NCI-H2107 treated with DMSO at 0.1 percent for 48 hours (cell line): ENCODE results near the gene GPC6.
"Not testable (repeated sequence)": the region's sequence is repeated elsewhere in the genome, so short reads cannot be mapped to it uniquely, and the experiment has no call there.

Experiments used
- DNase-seq: peaks from one replicate; lab custom pipeline; 2025; ENCODE audit not compliant: unreplicated experiment; lab: John Stamatoyannopoulos, UW

Gene GPC6

GRCh38 chr13:94182185-94182761, 955.7 kb downstream of the GPC6 start:
- no peak for DNase-seq

DNA sequence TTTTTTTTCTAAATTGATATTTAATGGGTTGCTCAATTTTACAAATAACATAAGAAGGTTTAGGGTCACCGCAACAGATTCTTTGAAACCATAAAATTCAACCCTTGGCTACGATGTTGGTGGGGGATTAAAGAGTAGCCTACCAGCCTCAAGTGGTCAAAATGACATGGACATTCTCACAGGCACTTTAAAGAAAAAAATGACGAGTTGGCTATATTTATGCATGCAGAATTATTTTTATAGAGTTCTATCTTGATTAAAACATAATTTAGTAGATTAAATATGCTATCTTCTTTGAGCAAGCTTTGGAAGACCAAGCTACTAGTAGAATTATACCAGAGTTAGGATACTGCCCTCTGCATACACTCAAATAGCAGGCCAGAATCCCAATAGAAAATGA, 959.9 kb downstream of the GPC6 start:
- no peak for DNase-seq

DNA sequence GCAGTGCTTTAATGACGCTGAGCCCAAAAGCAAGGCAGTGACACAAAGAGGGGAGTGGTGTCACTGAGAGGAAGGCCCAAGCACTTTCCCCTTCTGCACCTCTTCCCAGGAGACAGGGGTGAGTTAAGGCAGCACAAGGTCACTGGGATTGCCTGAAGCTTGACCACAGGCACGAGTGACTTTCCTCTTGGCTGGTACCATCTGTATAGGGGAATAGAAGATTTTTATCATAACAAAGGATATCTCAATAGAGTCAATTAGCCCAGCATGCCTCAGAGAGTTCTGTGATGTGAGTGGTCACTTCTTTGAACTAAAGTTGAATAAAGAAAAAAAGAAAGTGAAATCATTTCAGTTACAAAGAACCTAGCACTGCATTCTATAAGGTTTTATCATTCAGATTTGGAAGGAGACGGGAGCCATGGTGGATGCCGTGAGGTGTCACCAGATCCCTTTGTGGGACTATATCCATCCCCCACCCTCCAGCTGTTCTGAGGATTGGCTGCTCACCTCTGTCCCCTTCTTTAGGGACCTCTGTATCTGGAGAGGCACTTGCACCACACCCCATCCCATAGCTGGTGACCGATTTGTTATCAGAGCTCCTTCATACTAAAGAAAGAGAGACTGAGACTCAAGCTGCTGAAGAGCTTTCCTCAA, 961.7 kb downstream of the GPC6 start:
- no peak for DNase-seq

DNA sequence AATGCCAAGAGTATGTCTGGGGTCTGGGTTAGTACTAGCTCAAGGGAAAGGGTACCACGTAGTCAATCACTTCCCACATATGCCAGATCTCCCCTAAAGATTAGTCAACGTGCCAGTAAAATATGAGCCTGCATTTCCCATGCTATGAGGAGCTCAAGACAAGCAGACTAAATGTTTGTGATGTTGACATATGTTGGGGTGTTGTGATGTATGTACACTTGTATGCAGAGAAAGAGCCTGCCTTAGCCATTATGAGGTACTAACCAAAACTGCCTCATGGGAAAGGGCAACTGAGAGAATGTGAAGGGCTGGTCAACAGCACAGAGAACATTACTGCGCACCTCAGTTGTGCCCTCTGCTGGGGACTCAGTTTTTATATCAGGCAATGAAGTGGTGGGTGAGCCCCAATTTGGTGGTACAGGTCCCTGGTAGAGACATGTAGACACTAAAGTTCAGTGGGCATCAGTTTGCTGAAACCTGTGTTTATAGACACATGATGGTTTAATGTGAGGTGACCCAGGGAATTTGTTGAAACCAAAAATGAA, 965.9 kb downstream of the GPC6 start:
- peak; percentile 1 for DNase-seq

DNA sequence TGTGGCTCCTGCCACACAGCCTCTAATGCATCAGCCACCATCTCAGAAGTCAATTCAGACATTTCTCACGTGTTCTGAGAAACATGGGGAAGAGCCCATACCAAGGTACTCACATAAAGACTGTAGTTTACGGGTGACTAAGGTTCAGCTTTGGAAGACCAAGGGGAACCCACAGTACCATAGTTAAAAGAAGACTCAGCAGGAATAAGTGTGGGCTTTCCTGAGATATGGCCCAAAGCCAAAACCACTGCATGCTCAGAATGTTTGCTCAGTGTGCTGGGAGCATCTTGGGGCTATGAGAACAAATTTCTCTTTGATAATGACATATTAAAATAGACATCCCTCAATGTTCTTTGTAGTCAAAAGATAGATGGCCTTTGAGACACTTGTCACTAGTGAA, 969.1 kb downstream of the GPC6 start:
- no peak for DNase-seq

DNA sequence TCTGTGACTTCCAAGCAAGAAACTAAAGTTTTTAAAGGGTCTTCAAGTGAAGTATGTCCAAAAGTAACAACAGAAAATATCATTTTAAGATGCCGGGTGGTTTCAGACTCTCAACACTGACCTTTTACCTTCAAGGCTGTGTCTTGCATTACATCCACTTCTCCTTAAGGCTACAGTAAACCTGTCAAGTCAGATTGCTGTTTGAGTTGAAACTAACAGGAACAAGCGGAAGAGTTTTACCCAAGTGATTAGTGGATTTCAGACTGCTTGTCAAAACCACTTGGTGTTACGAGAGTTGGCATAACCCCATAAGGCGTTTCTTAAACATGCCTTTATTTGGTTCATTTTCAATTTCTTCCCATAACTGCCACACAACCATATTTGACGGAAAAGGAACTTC, 969.8 kb downstream of the GPC6 start:
- no peak for DNase-seq

DNA sequence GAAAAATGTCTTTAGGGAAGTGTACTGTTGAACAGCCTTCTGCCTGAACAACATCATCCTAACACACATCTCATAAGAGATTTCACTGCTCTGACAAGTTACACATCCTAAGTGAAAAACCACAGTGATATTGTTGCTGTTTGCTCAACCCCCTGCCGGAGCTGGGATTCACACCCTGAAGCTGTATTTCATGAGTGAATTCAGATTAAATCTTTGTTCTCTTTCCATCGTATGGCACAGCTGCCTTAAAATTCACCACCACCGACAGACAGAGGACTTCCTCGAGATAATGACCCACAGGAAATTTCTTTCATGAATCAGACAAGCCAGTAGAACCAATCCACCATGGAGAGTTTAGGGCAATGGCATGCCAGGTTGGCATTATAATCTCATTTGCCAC, 972.1 kb downstream of the GPC6 start:
- DNase-seq = no peak

GRCh38 chr13:94199135-94199534, 972.5 kb downstream of the GPC6 start:
- DNase-seq = no peak

DNA sequence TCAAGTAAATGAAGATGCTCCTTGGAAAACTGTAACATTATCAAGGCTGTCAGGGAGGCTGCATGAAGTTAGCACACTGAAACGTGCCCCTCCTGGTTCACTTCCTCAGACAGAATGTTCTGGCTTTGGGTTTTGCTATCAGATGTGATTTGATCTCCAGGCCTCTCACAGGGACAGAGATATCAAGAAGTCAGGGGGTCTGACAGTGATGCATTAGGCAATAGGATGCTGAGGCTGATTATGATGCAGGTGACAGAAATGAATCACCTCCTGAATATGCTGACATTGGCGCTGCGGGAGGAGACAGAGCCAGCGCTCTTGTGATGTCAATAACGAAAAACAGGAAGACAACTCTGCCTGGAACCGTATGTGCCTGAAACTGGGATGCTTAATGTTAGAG, 974.4 kb downstream of the GPC6 start:
- no peak for DNase-seq

- DNase-seq = no peak
Observed at GRCh38 chr13:94204163-94204562, 977.6 kb downstream of the GPC6 start.

DNA sequence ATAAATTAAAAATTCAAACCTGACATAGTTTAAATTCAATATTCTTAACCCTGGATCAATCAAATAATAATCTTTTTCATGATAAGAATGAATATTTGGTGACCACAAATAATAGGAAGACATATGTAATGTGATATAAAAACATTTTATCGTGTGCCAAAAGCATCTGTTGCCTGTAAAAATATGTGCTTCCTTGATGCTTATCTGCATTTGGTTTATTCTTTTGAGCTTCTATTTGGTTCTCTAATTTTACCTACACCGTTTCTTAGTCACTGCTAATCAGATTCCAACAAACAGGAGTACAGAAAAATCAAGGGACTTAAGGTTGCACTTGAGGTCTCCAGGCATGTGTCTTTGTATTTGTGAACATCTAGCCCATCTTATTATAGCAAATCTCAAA, 978.3 kb downstream of the GPC6 start:
- no peak for DNase-seq

DNA sequence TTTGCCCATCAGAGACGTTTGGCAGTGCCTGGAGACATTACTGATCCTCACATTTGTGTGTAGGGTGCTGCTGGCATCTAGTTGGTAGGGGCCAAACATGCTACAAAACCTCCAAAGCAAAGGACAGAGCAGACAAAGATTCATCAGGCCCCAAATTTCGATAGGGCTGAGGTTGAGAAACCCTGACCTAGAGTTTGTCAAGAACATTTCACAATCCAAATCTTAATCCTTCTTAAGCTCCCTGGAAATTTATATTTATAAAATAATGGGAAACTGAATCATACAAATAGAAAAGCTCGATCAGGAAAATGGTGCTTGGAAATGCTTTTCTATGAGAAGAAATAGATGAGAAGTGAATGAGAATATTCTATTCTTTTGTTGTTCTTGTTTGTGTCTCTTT, 979.3 kb downstream of the GPC6 start:
- no peak for DNase-seq

- DNase-seq = no peak
Observed at GRCh38 chr13:94209117-94209516, 982.5 kb downstream of the GPC6 start.

- not testable (repeated sequence) for DNase-seq
Observed at GRCh38 chr13:94209913-94210312, 983.3 kb downstream of the GPC6 start.

DNA sequence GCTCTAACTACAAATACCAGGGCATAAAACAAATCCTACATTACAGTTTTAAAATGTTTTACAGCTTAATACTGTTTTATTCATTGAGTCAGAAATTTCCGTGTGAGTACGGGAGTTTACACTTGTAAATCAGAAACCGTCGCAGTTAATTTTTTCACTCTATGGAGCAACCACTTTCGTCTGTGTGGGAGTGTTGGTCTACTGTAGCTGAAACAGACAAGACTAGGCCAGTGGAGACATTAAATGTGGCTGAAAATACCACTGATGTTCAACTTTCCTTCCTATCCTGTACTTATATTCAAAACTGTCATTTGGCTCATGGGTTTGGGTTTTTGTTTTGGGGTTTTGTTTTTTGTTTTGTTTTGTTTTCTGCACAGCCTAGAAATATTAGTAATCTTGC, 984.2 kb downstream of the GPC6 start:
- DNase-seq = no peak

GRCh38 chr13:94212196-94212595, 985.6 kb downstream of the GPC6 start:
- no peak for DNase-seq

DNA sequence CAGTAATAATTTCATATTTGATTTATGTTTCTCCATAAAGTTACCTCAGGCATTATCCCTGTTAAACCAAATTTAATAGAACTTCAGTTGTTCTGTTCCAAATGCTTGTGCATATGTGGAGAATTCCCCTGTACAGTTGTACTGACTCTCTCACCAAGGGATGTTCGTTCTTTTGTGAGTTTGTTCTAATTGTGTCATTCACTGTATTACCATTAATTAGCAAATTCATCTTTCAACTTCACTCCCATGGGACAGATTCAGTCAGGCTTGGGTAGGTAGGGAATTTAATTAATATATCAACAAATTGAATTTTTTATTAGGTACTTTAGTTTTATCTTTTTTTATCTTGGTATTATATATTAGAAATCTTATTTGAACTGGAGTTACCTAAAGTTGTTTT, 987.5 kb downstream of the GPC6 start:
- DNase-seq = no peak

DNA sequence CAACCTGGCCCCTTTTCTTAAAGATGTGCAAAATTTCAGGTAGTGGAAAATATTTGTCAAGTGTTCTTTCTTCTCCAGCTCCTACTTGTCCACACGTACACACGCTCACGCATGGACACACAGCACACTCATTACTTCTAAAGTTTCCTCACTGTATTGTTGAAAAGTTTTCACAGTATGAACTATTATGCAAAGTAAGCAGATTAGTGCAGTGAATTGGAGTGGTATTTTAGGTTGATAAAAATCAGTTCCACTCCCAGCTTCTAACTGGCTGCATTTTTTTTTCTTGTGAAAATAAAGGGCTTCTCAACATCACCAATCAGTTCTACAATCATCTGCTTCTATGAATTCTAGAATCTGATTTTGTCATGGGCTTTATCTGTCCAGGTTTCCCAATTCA, 988.4 kb downstream of the GPC6 start:
- no peak for DNase-seq

GRCh38 chr13:94216476-94216875, 989.9 kb downstream of the GPC6 start:
- no peak for DNase-seq

DNA sequence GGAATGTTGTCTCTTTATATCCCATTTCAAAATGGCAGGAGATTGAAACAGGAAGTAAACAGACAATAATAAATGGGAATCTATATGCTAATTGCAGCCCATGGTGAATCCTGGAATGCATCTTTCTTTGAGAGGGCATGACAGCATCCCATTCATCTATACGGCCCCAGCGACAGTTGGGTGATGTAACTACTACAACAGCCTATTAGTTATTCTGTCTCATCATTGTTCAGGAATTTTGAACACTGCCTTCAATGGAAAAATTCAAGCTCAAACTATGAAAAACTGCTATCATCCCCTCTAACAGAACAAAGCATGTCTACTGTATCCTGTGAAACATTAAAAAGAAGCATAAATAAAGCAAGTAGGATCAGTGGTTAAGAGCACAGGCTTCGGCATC, 990.8 kb downstream of the GPC6 start:
- DNase-seq = no peak

- DNase-seq = no peak
Observed at GRCh38 chr13:94218537-94218936, 991.9 kb downstream of the GPC6 start.

GRCh38 chr13:94218951-94219350, 992.3 kb downstream of the GPC6 start:
- DNase-seq = no peak

- no peak for DNase-seq
Observed at GRCh38 chr13:94224670-94225069, 998.1 kb downstream of the GPC6 start.
